Right cardiac atrium (tissue), 5 donors: Measurements from ENCODE around the gene THBS2. TPM values are rescaled to one million over a fixed set of nuclear protein-coding genes. Genes with fewer than 3 reads are reported as not detected.
"Not testable (repeated sequence)": the region's sequence is repeated elsewhere in the genome, so short reads cannot be mapped to it uniquely, and the experiment has no call there.

Source experiments
- ATAC-seq, 2 donors: fragments of 200-7000 bp; cut with Tn5 transposase; one replicate each; pipeline versions ENCODE4 v1.8.0 to v1.9.1; 2020; ENCODE audit warnings: moderate library complexity in 2 of 2, mild to moderate bottlenecking in 1 of 2
- DNase-seq, 3 donors: peaks; one replicate each; pipeline ENCODE4 v3.0.0-alpha.2; 2020
- H3K27ac ChIP-seq: one replicate; pipeline ENCODE4 v1.5.1; 2013; ENCODE audit warnings: mild to moderate bottlenecking, low read length, control low read depth, moderate library complexity
- H3K27me3 ChIP-seq: one replicate; pipeline ENCODE4 v1.6.1; 2013; ENCODE audit not compliant: control insufficient read depth, insufficient read depth
- H3K4me1 ChIP-seq: one replicate; pipeline ENCODE4 v1.6.1; 2013; ENCODE audit warnings: low read length; ENCODE audit not compliant: control insufficient read depth, insufficient read depth
- H3K4me3 ChIP-seq: one replicate; pipeline ENCODE4 v1.5.1; 2013; ENCODE audit warnings: low read length, control low read depth
- H3K9me3 ChIP-seq: one replicate; pipeline ENCODE4 v1.6.1; 2013; ENCODE audit warnings: low read length; ENCODE audit not compliant: control insufficient read depth
- WGBS: extraction: QIAGEN DNeasy Blood & Tissue Kit; methylation state at CpG from one replicate; pipeline ENCODE4 v1.1.7; 2013; 5-methylcytosine and 5-hydroxymethylcytosine counted together
- intact Hi-C, 4 donors: fragments of 100-400 bp; cut with DNase I; formaldehyde crosslinking; loops; one replicate each; pipeline versions ENCODE4 v1.11.0 to v1.14.0; 2022 to 2023
- long read RNA-seq, 4 donors: library from polyadenylated mRNA; unstranded; transcript quantifications; one replicate each; pipeline ENCODE4 v2.0.0, GENCODE V29; 2020 to 2021
- polyA plus RNA-seq: library from polyadenylated mRNA; stranded (reverse); fragments of 200-250 nt; gene quantifications from one replicate; pipeline ENCODE4 v1.2.3, GENCODE V29; 2013
- total RNA-seq, 4 donors: library from RNA; stranded (reverse); fragmentation: NEBNext Ultra II Directional; extraction: Animal tissue kit (Norgen Biotek cat#: 25700); gene quantifications; one replicate each; pipeline ENCODE4 v1.2.1, GENCODE V29; 2021
- donor health status: healthy with polysubstance abuse.
- donor health status: DM: no; HTN: yes; CAD: no.
- donor health status: DM: no; HTN: no; CAD: no.
- donor health status: DM: no; HTN: yes; CAD: no; lungs with severe emphysema.
- donor health status: DM: yes; HTN: yes; CAD: no.

The THBS2 gene
- total RNA-seq (10 to 100 TPM; 14.4 to 38.8 (median 23.7) TPM), polyA plus RNA-seq (8.7 TPM)
- long read RNA-seq, donor 1, full-length matches to known transcripts = 15 of 43 reads
- long read RNA-seq, donor 1, partial matches to known transcripts = 26 of 43 reads
- long read RNA-seq, donor 1, other reads (novel, unspliced or antisense) = 2 of 43 reads
- long read RNA-seq, donor 2, full-length matches to known transcripts = 11 of 25 reads
- long read RNA-seq, donor 2, partial matches to known transcripts = 11 of 25 reads
- long read RNA-seq, donor 2, other reads (novel, unspliced or antisense) = 3 of 25 reads
- long read RNA-seq, donor 3, full-length matches to known transcripts = 114 of 207 reads
- long read RNA-seq, donor 3, partial matches to known transcripts = 83 of 207 reads
- long read RNA-seq, donor 3, other reads (novel, unspliced or antisense) = 10 of 207 reads
- long read RNA-seq, donor 4, full-length matches to known transcripts = 9 of 19 reads
- long read RNA-seq, donor 4, partial matches to known transcripts = 9 of 19 reads
- long read RNA-seq, donor 4, other reads (novel, unspliced or antisense) = 1 of 19 reads

GRCh38 chr6:169253337-169254238 is at the start of gene THBS2:
TSS of gene THBS2 (minus strand) at chr6:169253846. CDS start at chr6:169250784, 3,062 bp downstream.
- peak within 1 kb of the TSS; percentile 19 for H3K27ac ChIP-seq
- H3K9me3 ChIP-seq = no peaks in the 10 kb centered on the region
- no peaks in the 10 kb centered on the region for H3K4me1 ChIP-seq
- intact Hi-C loops = no loop called here
- ATAC-seq = peak; percentile 87
- H3K4me3 ChIP-seq = peak within 1 kb of the TSS; percentile 56
- H3K27me3 ChIP-seq = no peaks in the 10 kb centered on the region
- DNase-seq = peak; percentile 77 to 87 (median 84)
- 4% methylated on average over 34 of the region's 34 CpGs for WGBS

GRCh38 chr6:169302716-169303115 is 49.1 kb upstream of the THBS2 start:
- WGBS = 61% methylated on average over 3 of the region's 3 CpGs

GRCh38 chr6:169302255-169302654 is 48.6 kb upstream of the THBS2 start:
- Histone ChIP-seq H3K27ac (no peak overlapping the region), H3K4me3 (no peak overlapping the region), H3K27me3 (no peaks in the 10 kb centered on the region), H3K4me1 (no peaks in the 10 kb centered on the region), H3K9me3 (no peaks in the 10 kb centered on the region)
- DNase-seq (no peak), ATAC-seq (no peak)
- intact Hi-C loops = no loop called here

More at GRCh38 chr6:169302716-169303115, 49.1 kb upstream of the THBS2 start:
- no peaks in the 10 kb centered on the region for H3K27me3 ChIP-seq
- H3K4me3 ChIP-seq = no peak overlapping the region
- intact Hi-C loops = no loop called here
- no peaks in the 10 kb centered on the region for H3K9me3 ChIP-seq
- ATAC-seq (no peak), DNase-seq (no peak)
- H3K27ac ChIP-seq = no peak overlapping the region
- H3K4me1 ChIP-seq = no peaks in the 10 kb centered on the region

- H3K27me3 ChIP-seq = no peaks in the 10 kb centered on the region
- H3K4me3 ChIP-seq = no peak overlapping the region
- intact Hi-C loops = no loop called here
- H3K27ac ChIP-seq = no peak overlapping the region
- DNase-seq (no peak), ATAC-seq (no peak)
- WGBS = 89% methylated on average over 4 of the region's 4 CpGs
- no peaks in the 10 kb centered on the region for H3K4me1 ChIP-seq
- no peaks in the 10 kb centered on the region for H3K9me3 ChIP-seq
Observed at GRCh38 chr6:169300916-169301315, 47.3 kb upstream of the THBS2 start.

- H3K4me3 ChIP-seq, H3K27me3 ChIP-seq: not testable (repeated sequence)
- WGBS = 69% methylated on average over 1 of the region's 1 CpG
Observed at GRCh38 chr6:169298626-169299025, 45.0 kb upstream of the THBS2 start.

GRCh38 chr6:169296622-169297021 is 43.0 kb upstream of the THBS2 start:
- Histone ChIP-seq H3K4me3 (no peak overlapping the region), H3K9me3 (no peaks in the 10 kb centered on the region), H3K4me1 (no peaks in the 10 kb centered on the region), H3K27ac (no peak overlapping the region), H3K27me3 (no peaks in the 10 kb centered on the region)
- ATAC-seq (no peak), DNase-seq (no peak)
- intact Hi-C loops = no loop called here
- 60% methylated on average over 6 of the region's 6 CpGs for WGBS

More at GRCh38 chr6:169298626-169299025, 45.0 kb upstream of the THBS2 start:
- H3K9me3 ChIP-seq, H3K27ac ChIP-seq, H3K4me1 ChIP-seq, ATAC-seq, intact Hi-C loops, DNase-seq: not testable (repeated sequence)

- no peak overlapping the region for H3K27ac ChIP-seq
- ATAC-seq (no peak), DNase-seq (no peak)
- H3K9me3 ChIP-seq = no peaks in the 10 kb centered on the region
- intact Hi-C loops = no loop called here
- 84% methylated on average over 1 of the region's 1 CpG for WGBS
- H3K4me1 ChIP-seq = no peaks in the 10 kb centered on the region
- no peak overlapping the region for H3K4me3 ChIP-seq
- no peaks in the 10 kb centered on the region for H3K27me3 ChIP-seq
Observed at GRCh38 chr6:169296170-169296569, 42.5 kb upstream of the THBS2 start.

GRCh38 chr6:169293196-169293595 is 39.5 kb upstream of the THBS2 start:
- Histone ChIP-seq H3K9me3 (no peaks in the 10 kb centered on the region), H3K27ac (no peak overlapping the region), H3K4me3 (no peak overlapping the region), H3K4me1 (no peaks in the 10 kb centered on the region), H3K27me3 (no peaks in the 10 kb centered on the region)
- ATAC-seq (no peak), DNase-seq (no peak)
- intact Hi-C loops = no loop called here
- 41% methylated on average over 2 of the region's 2 CpGs for whole genome bisulfite sequencing

GRCh38 chr6:169292338-169293124 is 38.9 kb upstream of the THBS2 start:
- intact Hi-C loops = no loop called here
- DNase-seq = no peak
- peak in 1 of 2 donors; percentile 31 for ATAC-seq
- Histone ChIP-seq H3K4me1 (no peaks in the 10 kb centered on the region), H3K27ac (no peak overlapping the region), H3K9me3 (no peaks in the 10 kb centered on the region), H3K27me3 (no peaks in the 10 kb centered on the region), H3K4me3 (no peak overlapping the region)
- WGBS = 64% methylated on average over 11 of the region's 11 CpGs

GRCh38 chr6:169291646-169292337 is 38.1 kb upstream of the THBS2 start:
- ATAC-seq (no peak), DNase-seq (no peak)
- WGBS = 83% methylated on average over 14 of the region's 14 CpGs
- Histone ChIP-seq H3K27me3 (no peaks in the 10 kb centered on the region), H3K9me3 (no peaks in the 10 kb centered on the region), H3K4me3 (no peak overlapping the region), H3K4me1 (no peaks in the 10 kb centered on the region), H3K27ac (no peak overlapping the region)
- intact Hi-C loops = no loop called here
